A549 treated with CpdA at 1 μM for 4 hours (cell line): ENCODE results near the gene SPRR1A. TPM values are rescaled to one million over a fixed set of nuclear protein-coding genes. Genes with fewer than 3 reads are reported as not detected.

ENCODE experiments used
- total RNA-seq: library from RNA; stranded (reverse); fragments of 200-300 nt; extraction: Qiagen RNA extraction; gene quantifications from 5 replicates; pipeline ENCODE4 v1.2.3, GENCODE V29; 2022; ENCODE audit warnings: low read depth

Gene SPRR1A
- not detected in 5 replicates for total RNA-seq

GRCh38 chr1:152983743-152984142, at the start of gene SPRR1A:
TSS of gene SPRR1A (plus strand) at chr1:152984081. CDS start at chr1:152985231, 1,150 bp downstream.

GRCh38 chr1:152946651-152947256, 37.1 kb upstream of the SPRR1A start, which contains the start of gene SPRR5:
TSS of gene SPRR5 (plus strand) at chr1:152947206. CDS start at chr1:152948555, 1,349 bp downstream.

GRCh38 chr1:152970495-152970894, 13.4 kb upstream of the SPRR1A start, which contains the start of gene SPRR4:
TSS of gene SPRR4 (plus strand) at chr1:152970648. CDS start at chr1:152971891, 1,243 bp downstream.

GRCh38 chr1:153001382-153001781, 17.5 kb downstream of the SPRR1A start, which contains the start of gene SPRR3:
TSS of gene SPRR3 (plus strand) at chr1:153001749. CDS start at chr1:153003021, 1,272 bp downstream.

GRCh38 chr1:153030895-153031294, 47.0 kb downstream of the SPRR1A start, which contains the start of gene SPRR1B:
TSS of gene SPRR1B (plus strand) at chr1:153031203. CDS start at chr1:153032346, 1,143 bp downstream.

Other genes starting within 250 kb of the SPRR1A start
- not detected in 5 replicates for gene KPRP, start 226.1 kb upstream of the SPRR1A start, total RNA-seq
- gene LCE1F, start 208.9 kb upstream of the SPRR1A start, total RNA-seq, result not detected in 5 replicates
- gene LCE1E, start 197.8 kb upstream of the SPRR1A start, total RNA-seq, result not detected in 5 replicates
- gene LCE1D, start 187.4 kb upstream of the SPRR1A start, total RNA-seq, result not detected in 5 replicates
- not detected in 5 replicates for gene LCE1C, start 177.4 kb upstream of the SPRR1A start, total RNA-seq
- not detected in 5 replicates for gene LCE1B, start 172.1 kb upstream of the SPRR1A start, total RNA-seq
- gene LCE1A, start 156.6 kb upstream of the SPRR1A start, total RNA-seq, result not detected in 5 replicates
- gene LCE6A, start 141.2 kb upstream of the SPRR1A start, total RNA-seq, result not detected in 5 replicates
- gene LCE7A, start 124.1 kb upstream of the SPRR1A start, total RNA-seq, result not detected in 5 replicates
- not detected in 5 replicates for gene SMCP, start 105.8 kb upstream of the SPRR1A start, total RNA-seq
- gene IVL, start 75.5 kb upstream of the SPRR1A start, total RNA-seq, result 0.03 TPM in 1 of 5 replicates, not detected in the others
- not detected in 5 replicates for gene SPRR5, start 36.9 kb upstream of the SPRR1A start, total RNA-seq
- gene SPRR4, start 13.4 kb upstream of the SPRR1A start, total RNA-seq, result not detected in 5 replicates
- gene SPRR3, start 17.7 kb downstream of the SPRR1A start, total RNA-seq, result 0.22 TPM in 1 of 5 replicates, not detected in the others
- not detected in 5 replicates for gene SPRR1B, start 47.1 kb downstream of the SPRR1A start, total RNA-seq
- gene SPRR2D, start 57.0 kb downstream of the SPRR1A start, total RNA-seq, result not detected in 5 replicates
- not detected in 5 replicates for gene SPRR2A, start 73.4 kb downstream of the SPRR1A start, total RNA-seq
- not detected in 5 replicates for gene SPRR2B, start 87.5 kb downstream of the SPRR1A start, total RNA-seq
- gene SPRR2E, start 110.4 kb downstream of the SPRR1A start, total RNA-seq, result not detected in 5 replicates
- not detected in 5 replicates for gene SPRR2F, start 129.4 kb downstream of the SPRR1A start, total RNA-seq
- not detected in 5 replicates for gene SPRR2G, start 166.8 kb downstream of the SPRR1A start, total RNA-seq
- gene LELP1, start 219.3 kb downstream of the SPRR1A start, total RNA-seq, result not detected in 5 replicates
- not detected in 5 replicates for gene PRR9, start 233.5 kb downstream of the SPRR1A start, total RNA-seq